Measurements from ENCODE around the gene INPP5A.

GRCh38 chr10:132606031-132606491 lies 68.5 kb downstream of the INPP5A start:
- TF ChIP-seq CTCF (IDR thresholded peaks at IDR 0.05) (no peak), POLR2A (IDR thresholded peaks at IDR 0.05) (no peak)
